Measurements from ENCODE around the gene NOTCH1.

Gene NOTCH1

GRCh38 chr9:136571531-136571930, 25.7 kb upstream of the NOTCH1 start:
- no peaks in the 10 kb centered on the region for H3K36me3 ChIP-seq (ENCODE audit: control insufficient read depth in 4 of 4, insufficient read depth in 4 of 4, low read length in 3 of 4)
- ChIA-PET CTCF (interaction anchor here (1.2 to 1.3 kb wide), 2 partner anchors 58 to 85 kb away, joined by 3 read pairs; no protein-coding TSS in a partner anchor), POLR2A (interaction anchor here (1.3 kb wide), 1 partner anchor 9 kb away, joined by 5 read pairs; no protein-coding TSS in a partner anchor)
- no peak for DNase-seq
- 95% methylated on average over 14 of the region's 14 CpGs for WGBS (ENCODE audit: insufficient coverage)
- H3K4me3 ChIP-seq (ENCODE audit: control insufficient read depth in 1 of 7, extremely low read depth in 1 of 7, insufficient read depth in 4 of 7, low read depth in 2 of 7, low read length in 6 of 7): no peak overlapping the region
- no peak overlapping the region for H3K27ac ChIP-seq (ENCODE audit: insufficient read depth in 1 of 2, low read depth in 1 of 2, low read length in 2 of 2, poor library complexity in 1 of 2, severe bottlenecking in 2 of 2)
- H3K27me3 ChIP-seq (replicated peaks in 2 of 5; ENCODE audit: control insufficient read depth in 4 of 5, insufficient read depth in 5 of 5, low read length in 4 of 5): no peaks in the 10 kb centered on the region
- H3K4me1 ChIP-seq (ENCODE audit: control extremely low read depth in 1 of 4, control insufficient read depth in 4 of 4, insufficient read depth in 4 of 4, low read length in 3 of 4): peaks cover 0 to 15% (median 4%) of the 10 kb centered on the region in 4 experiments
- H3K9me3 ChIP-seq (ENCODE audit: control extremely low read depth in 1 of 5, control insufficient read depth in 4 of 5, insufficient read depth in 2 of 5, low read depth in 1 of 5, low read length in 4 of 5): no peaks in the 10 kb centered on the region

DNA sequence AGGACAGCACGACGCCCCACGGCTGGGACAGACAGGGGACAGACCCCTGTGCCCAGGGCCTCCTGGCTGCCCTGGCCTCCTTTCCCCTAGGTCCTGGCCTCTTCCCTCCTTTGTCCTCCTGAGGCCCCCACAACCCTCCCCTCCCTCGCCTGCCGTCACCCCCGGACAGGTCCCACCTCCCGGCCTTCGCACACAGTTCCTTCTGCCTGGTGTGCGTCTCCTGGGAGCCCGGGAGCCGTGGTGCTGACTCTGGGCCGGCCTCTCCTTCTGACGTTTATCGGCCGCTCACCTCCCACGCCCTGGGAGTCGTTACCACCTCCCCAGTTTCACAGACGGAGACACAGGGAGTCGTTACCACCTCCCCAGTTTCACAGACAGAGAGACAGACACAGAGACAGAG, 25.1 kb upstream of the NOTCH1 start:
- no peaks in the 10 kb centered on the region for H3K9me3 ChIP-seq (ENCODE audit: control extremely low read depth in 1 of 5, control insufficient read depth in 4 of 5, insufficient read depth in 2 of 5, low read depth in 1 of 5, low read length in 4 of 5)
- DNase-seq: no peak
- H3K27ac ChIP-seq (ENCODE audit: insufficient read depth in 1 of 2, low read depth in 1 of 2, low read length in 2 of 2, poor library complexity in 1 of 2, severe bottlenecking in 2 of 2): no peak overlapping the region
- peaks cover 0 to 11% (median 4%) of the 10 kb centered on the region in 4 experiments for H3K4me1 ChIP-seq (ENCODE audit: control extremely low read depth in 1 of 4, control insufficient read depth in 4 of 4, insufficient read depth in 4 of 4, low read length in 3 of 4)
- no peaks in the 10 kb centered on the region for H3K36me3 ChIP-seq (ENCODE audit: control insufficient read depth in 4 of 4, insufficient read depth in 4 of 4, low read length in 3 of 4)
- H3K4me3 ChIP-seq (ENCODE audit: control insufficient read depth in 1 of 7, extremely low read depth in 1 of 7, insufficient read depth in 4 of 7, low read depth in 2 of 7, low read length in 6 of 7): no peak overlapping the region
- CTCF ChIA-PET: interaction anchor here (1.3 kb wide), 1 partner anchor 85 kb away, joined by 3 read pairs; no protein-coding TSS in a partner anchor
- POLR2A ChIA-PET: no interaction called here
- no peaks in the 10 kb centered on the region for H3K27me3 ChIP-seq (replicated peaks in 2 of 5; ENCODE audit: control insufficient read depth in 4 of 5, insufficient read depth in 5 of 5, low read length in 4 of 5)
- 97% methylated on average over 15 of the region's 19 CpGs for WGBS (ENCODE audit: insufficient coverage)

DNA sequence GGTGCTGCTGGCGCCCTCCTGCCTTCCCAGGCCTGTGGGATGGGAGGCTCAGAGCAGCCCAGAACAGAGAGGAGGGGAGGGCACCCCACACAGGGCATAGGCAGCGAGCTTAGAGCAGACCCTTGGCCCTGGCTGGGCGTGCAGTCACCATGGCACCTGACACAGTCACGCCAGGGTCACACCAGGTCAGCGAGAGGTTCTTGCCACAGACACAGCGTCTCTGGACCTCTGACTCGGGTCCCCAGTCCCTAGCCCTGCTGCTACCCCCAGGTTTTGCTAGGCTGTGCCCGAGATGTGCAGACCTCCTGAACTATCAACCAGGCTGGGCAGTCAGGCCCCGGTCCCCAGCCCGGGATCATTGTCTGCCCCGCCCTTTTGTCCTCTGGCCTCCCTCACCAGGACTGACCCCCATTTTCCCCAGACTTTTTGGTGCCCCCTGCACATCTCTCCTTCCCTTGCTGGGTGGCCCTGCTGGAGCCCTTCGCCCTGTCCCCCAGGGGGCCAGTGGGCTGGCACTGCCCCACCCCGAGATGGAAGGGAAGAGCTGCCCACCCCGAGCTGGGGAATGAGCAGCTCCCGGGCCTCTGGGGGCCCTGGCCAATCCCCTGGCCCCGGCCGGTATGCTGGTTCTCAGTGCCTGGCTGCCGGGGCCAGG, 24.5 kb upstream of the NOTCH1 start:
- 98% methylated on average over 10 of the region's 18 CpGs for WGBS (ENCODE audit: insufficient coverage)

DNA sequence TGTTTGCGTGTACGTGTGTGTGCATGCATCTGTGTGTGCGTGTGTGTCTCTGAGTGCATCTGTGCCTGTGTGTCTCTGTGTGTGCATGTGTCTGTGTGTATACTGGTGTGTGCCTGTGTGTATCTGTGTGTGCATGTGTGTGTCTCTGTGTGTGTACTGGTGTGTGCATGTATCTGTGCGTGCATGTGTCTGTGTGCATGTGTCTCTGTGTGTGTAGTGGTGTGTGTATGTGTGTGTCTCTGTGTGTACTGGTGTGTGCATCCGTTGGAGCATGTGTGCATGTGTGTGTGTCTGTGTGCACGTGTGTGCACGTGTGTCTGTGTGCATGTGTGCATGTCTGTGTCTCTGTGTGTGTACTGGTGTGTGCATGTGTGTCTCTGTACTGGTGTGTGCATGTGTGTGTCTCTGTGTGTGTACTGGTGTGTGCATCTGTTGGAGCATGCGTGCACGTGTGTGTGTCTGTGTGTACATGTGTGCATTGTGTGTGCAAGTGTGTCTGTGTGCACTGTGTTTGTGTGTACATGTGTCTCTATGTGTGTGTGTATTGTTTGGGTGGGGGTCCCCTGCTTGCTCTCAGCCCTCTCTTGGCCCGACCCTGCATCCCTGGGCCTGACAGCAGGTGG, 23.8 kb upstream of the NOTCH1 start:
- POLR2A ChIA-PET: no interaction called here
- H3K4me1 ChIP-seq (ENCODE audit: control extremely low read depth in 1 of 4, control insufficient read depth in 4 of 4, insufficient read depth in 4 of 4, low read length in 3 of 4): peaks cover 0 to 17% (median 5%) of the 10 kb centered on the region in 4 experiments
- WGBS (ENCODE audit: insufficient coverage): 96% methylated on average over 8 of the region's 10 CpGs

More for the DNA sequence above, 24.5 kb upstream of the NOTCH1 start:
- no peaks in the 10 kb centered on the region for H3K27me3 ChIP-seq (replicated peaks in 2 of 5; ENCODE audit: control insufficient read depth in 4 of 5, insufficient read depth in 5 of 5, low read length in 4 of 5)
- no peaks in the 10 kb centered on the region for H3K9me3 ChIP-seq (ENCODE audit: control extremely low read depth in 1 of 5, control insufficient read depth in 4 of 5, insufficient read depth in 2 of 5, low read depth in 1 of 5, low read length in 4 of 5)
- no peak for DNase-seq
- ChIA-PET POLR2A (no interaction called here), CTCF (no interaction called here)
- H3K27ac ChIP-seq (ENCODE audit: insufficient read depth in 1 of 2, low read depth in 1 of 2, low read length in 2 of 2, poor library complexity in 1 of 2, severe bottlenecking in 2 of 2): no peak overlapping the region
- no peaks in the 10 kb centered on the region for H3K36me3 ChIP-seq (ENCODE audit: control insufficient read depth in 4 of 4, insufficient read depth in 4 of 4, low read length in 3 of 4)
- H3K4me1 ChIP-seq (ENCODE audit: control extremely low read depth in 1 of 4, control insufficient read depth in 4 of 4, insufficient read depth in 4 of 4, low read length in 3 of 4): peaks cover 0 to 11% (median 4%) of the 10 kb centered on the region in 4 experiments
- H3K4me3 ChIP-seq (ENCODE audit: control insufficient read depth in 1 of 7, extremely low read depth in 1 of 7, insufficient read depth in 4 of 7, low read depth in 2 of 7, low read length in 6 of 7): no peak overlapping the region

GRCh38 chr9:136568288-136569081, 22.6 kb upstream of the NOTCH1 start:
- no peak overlapping the region for H3K27ac ChIP-seq (ENCODE audit: insufficient read depth in 1 of 2, low read depth in 1 of 2, low read length in 2 of 2, poor library complexity in 1 of 2, severe bottlenecking in 2 of 2)
- DNase-seq: no peak
- ChIA-PET POLR2A (no interaction called here), CTCF (interaction anchor here (1.0 to 1.4 kb wide), 3 partner anchors 36 to 83 kb away, joined by 3 to 4 read pairs (median 3); no protein-coding TSS in a partner anchor)
- H3K4me3 ChIP-seq (ENCODE audit: control insufficient read depth in 1 of 7, extremely low read depth in 1 of 7, insufficient read depth in 4 of 7, low read depth in 2 of 7, low read length in 6 of 7): no peak overlapping the region
- H3K36me3 ChIP-seq (ENCODE audit: control insufficient read depth in 4 of 4, insufficient read depth in 4 of 4, low read length in 3 of 4): no peaks in the 10 kb centered on the region
- H3K9me3 ChIP-seq (ENCODE audit: control extremely low read depth in 1 of 5, control insufficient read depth in 4 of 5, insufficient read depth in 2 of 5, low read depth in 1 of 5, low read length in 4 of 5): no peaks in the 10 kb centered on the region
- 96% methylated on average over 23 of the region's 24 CpGs for WGBS (ENCODE audit: insufficient coverage)
- no peaks in the 10 kb centered on the region for H3K27me3 ChIP-seq (replicated peaks in 2 of 5; ENCODE audit: control insufficient read depth in 4 of 5, insufficient read depth in 5 of 5, low read length in 4 of 5)
- peaks cover 0 to 28% (median 16%) of the 10 kb centered on the region in 4 experiments for H3K4me1 ChIP-seq (ENCODE audit: control extremely low read depth in 1 of 4, control insufficient read depth in 4 of 4, insufficient read depth in 4 of 4, low read length in 3 of 4)

More for the DNA sequence above, 23.8 kb upstream of the NOTCH1 start:
- CTCF ChIA-PET: no interaction called here
- DNase-seq: no peak
- Histone ChIP-seq H3K9me3 (ENCODE audit: control extremely low read depth in 1 of 5, control insufficient read depth in 4 of 5, insufficient read depth in 2 of 5, low read depth in 1 of 5, low read length in 4 of 5) (no peaks in the 10 kb centered on the region), H3K27ac (ENCODE audit: insufficient read depth in 1 of 2, low read depth in 1 of 2, low read length in 2 of 2, poor library complexity in 1 of 2, severe bottlenecking in 2 of 2) (no peak overlapping the region), H3K27me3 (replicated peaks in 2 of 5; ENCODE audit: control insufficient read depth in 4 of 5, insufficient read depth in 5 of 5, low read length in 4 of 5) (no peaks in the 10 kb centered on the region), H3K4me3 (ENCODE audit: control insufficient read depth in 1 of 7, extremely low read depth in 1 of 7, insufficient read depth in 4 of 7, low read depth in 2 of 7, low read length in 6 of 7) (no peak overlapping the region), H3K36me3 (ENCODE audit: control insufficient read depth in 4 of 4, insufficient read depth in 4 of 4, low read length in 3 of 4) (no peaks in the 10 kb centered on the region)

- Histone ChIP-seq H3K27me3 (replicated peaks in 2 of 5; ENCODE audit: control insufficient read depth in 4 of 5, insufficient read depth in 5 of 5, low read length in 4 of 5) (no peaks in the 10 kb centered on the region), H3K4me3 (ENCODE audit: control insufficient read depth in 1 of 7, extremely low read depth in 1 of 7, insufficient read depth in 4 of 7, low read depth in 2 of 7, low read length in 6 of 7) (no peak overlapping the region), H3K4me1 (ENCODE audit: control extremely low read depth in 1 of 4, control insufficient read depth in 4 of 4, insufficient read depth in 4 of 4, low read length in 3 of 4) (peaks cover 0 to 35% (median 22%) of the 10 kb centered on the region in 4 experiments), H3K36me3 (ENCODE audit: control insufficient read depth in 4 of 4, insufficient read depth in 4 of 4, low read length in 3 of 4) (no peaks in the 10 kb centered on the region), H3K9me3 (ENCODE audit: control extremely low read depth in 1 of 5, control insufficient read depth in 4 of 5, insufficient read depth in 2 of 5, low read depth in 1 of 5, low read length in 4 of 5) (no peaks in the 10 kb centered on the region), H3K27ac (ENCODE audit: insufficient read depth in 1 of 2, low read depth in 1 of 2, low read length in 2 of 2, poor library complexity in 1 of 2, severe bottlenecking in 2 of 2) (no peak overlapping the region)
- POLR2A ChIA-PET: no interaction called here
- CTCF ChIA-PET: interaction anchor here (1.0 to 1.4 kb wide), 3 partner anchors 36 to 82 kb away, joined by 3 to 4 read pairs (median 3); no protein-coding TSS in a partner anchor
- WGBS (ENCODE audit: insufficient coverage): 90% methylated on average over 27 of the region's 27 CpGs
- DNase-seq: no peak
Observed at GRCh38 chr9:136567651-136568287, 21.9 kb upstream of the NOTCH1 start.

All from common myeloid progenitor, CD34-positive (primary cell).